K562 (cell line): ENCODE data around the gene FTSJ3. TPM values are rescaled to one million over a fixed set of nuclear protein-coding genes. Genes with fewer than 3 reads are reported as not detected.
A peak's percentile ranks its signal among the peaks of the same experiment; 100 is the strongest.

ENCODE experiments used
- ETV5 ChIP-seq: sonication (generic); formaldehyde crosslinking; IDR thresholded peaks from 2 replicates; pipeline ENCODE4 v1.4.0; 2020; ENCODE audit warnings: low read depth, mild to moderate bottlenecking, missing genetic modification reagents
- GATAD2A ChIP-seq: fragments of 450-650 bp; IDR thresholded peaks from 2 replicates; pipeline ENCODE4 v1.6.1; 2017
- HES1 ChIP-seq: fragments of 450-650 bp; IDR thresholded peaks from 2 replicates; pipeline ENCODE4 v1.6.1; 2016; ENCODE audit warnings: low read depth, mild to moderate bottlenecking, moderate library complexity
- HLTF ChIP-seq: fragments of 450-650 bp; IDR thresholded peaks from 2 replicates; pipeline ENCODE4 v1.6.1; 2016
- HOMEZ ChIP-seq: fragments of 250-450 bp; sonication (Bioruptor Pico); IDR thresholded peaks from 2 replicates; pipeline ENCODE4 v1.4.0; 2020; ENCODE audit warnings: mild to moderate bottlenecking, moderate library complexity
- JUN ChIP-seq, 2 experiments: sonication (generic) in 1 of 2; formaldehyde crosslinking in 1 of 2; IDR thresholded peaks; 2 replicates each; pipeline versions ENCODE4 v1.6.1 to v1.8.0; 2012 to 2022; ENCODE audit warnings: borderline replicate concordance in 2 of 2, mild to moderate bottlenecking in 2 of 2, improper control_type of control experiment in 1 of 2, low read depth in 1 of 2, low read length in 1 of 2, missing genetic modification reagents in 1 of 2
- NR2F6 ChIP-seq: fragments of 450-650 bp; formaldehyde crosslinking; IDR thresholded peaks from 2 replicates; pipeline ENCODE4 v1.4.0; 2020; ENCODE audit warnings: mild to moderate bottlenecking
- RBM22 ChIP-seq: fragments of 200-400 bp; formaldehyde crosslinking; IDR thresholded peaks from 2 replicates; pipeline ENCODE4 v1.6.1; 2018; ENCODE audit warnings: low read length, low read depth; ENCODE audit not compliant: poor library complexity, severe bottlenecking
- RNF219 ChIP-seq: fragments of 250-450 bp; sonication (Bioruptor Pico); IDR thresholded peaks from 2 replicates; pipeline ENCODE4 v1.5.0; 2022; ENCODE audit warnings: mild to moderate bottlenecking
- RREB1 ChIP-seq: fragments of 250-450 bp; sonication (Bioruptor Pico); IDR thresholded peaks from 2 replicates; pipeline ENCODE4 v1.4.0; 2020
- TSC22D4 ChIP-seq: fragments of 450-650 bp; IDR thresholded peaks from 2 replicates; pipeline ENCODE4 v1.6.1; 2016; ENCODE audit warnings: missing genetic modification characterization, missing biosample characterization, control low read depth
- ZNF785 ChIP-seq: fragments of 250-450 bp; sonication (Bioruptor Pico); IDR thresholded peaks from 2 replicates; pipeline ENCODE4 v1.4.0; 2020; ENCODE audit warnings: mild to moderate bottlenecking
- polyA plus RNA-seq, 8 experiments: library from polyadenylated mRNA; depleted of rRNA in 4 of 8; stranded (reverse) in 5 of 8; unstranded in 3 of 8; fragments of >200 nt; fragmentation: Nextera tagmentation in 2 of 8; fragmentation: Illumina TruSeq in 1 of 8; extraction: Ambion mirVana in 2 of 8; extraction: Trizol in 1 of 8; gene quantifications; 2 replicates each; pipeline versions ENCODE4 v1.2.1 to v1.2.3, GENCODE V29; 2011 to 2014; ENCODE audit warnings: inconsistent platforms in 1 of 8, missing spikeins in 1 of 8
- total RNA-seq, 7 experiments: library from RNA; depleted of rRNA in 6 of 7; stranded (reverse); fragments of >200 nt in 6 of 7; fragmentation: Illumina TruSeq in 2 of 7; extraction: Trizol in 2 of 7; gene quantifications; 2 replicates each; pipeline versions ENCODE4 v1.2.1 to v1.2.3, GENCODE V29; 2011 to 2021; ENCODE audit warnings: low replicate concordance in 1 of 7

Gene FTSJ3
- total and polyA plus RNA-seq, 9 of the 15 experiments (the other 6 are each of a cell fraction or from before 2014, with no cell fraction given), result 18.0 to 65.6 (median 52.4) TPM

- TF ChIP-seq HOMEZ (CRISPR knock-in tag) (0 out of 2 replicates have a peak, but pooled peaks have one; percentile 77), TSC22D4 (tag) (no peak), NR2F6 (no peak), RNF219 (CRISPR knock-in tag) (no peak), HES1 (peak; percentile 75), ZNF785 (no peak), ETV5 (CRISPR knock-in tag) (peak; percentile 65), JUN (IDR thresholded peaks at IDR 0.05; ENCODE audit: borderline replicate concordance, low read depth, low read length) (peak; percentile 67; the same call in 1 of the 2 replicates), JUN (CRISPR knock-in tag; IDR thresholded peaks at IDR 0.05; ENCODE audit: borderline replicate concordance) (peak; percentile 92; the same call in 1 of the 2 replicates), RBM22 (peak; percentile 66), HLTF (no peak; the same call in 1 of the 2 replicates), GATAD2A (peak; percentile 19; the same call in 1 of the 2 replicates), RREB1 (peak; percentile 66; the same call in 1 of the 2 replicates)
Measured at GRCh38 chr17:63848834-63849689, 21.6 kb upstream of the FTSJ3 start (continued).
